Activated naive CD4-positive, alpha-beta T cell treated with anti-CD3 and anti-CD28 coated beads for 36 hours (primary cell): Measurements from ENCODE around the gene SPR. TPM values are rescaled to one million over a fixed set of nuclear protein-coding genes. Genes with fewer than 3 reads are reported as not detected.

Experiments used
- CTCF ChIA-PET: fragments of 350-600 bp; sonication (Branson Sonifier 250); formaldehyde crosslinking; loops from one replicate; lab custom pipeline; 2021; ENCODE audit warnings: antibody characterized with exemption; lab: Charles Lee
- DNase-seq: peaks from one replicate; pipeline ENCODE4 v3.0.0-alpha.2; 2020
- H3K27ac Mint-ChIP-seq: one replicate; pipeline ENCODE4 v1.8.0; 2021; ENCODE audit warnings: mild to moderate bottlenecking, mixed read lengths
- H3K27me3 Mint-ChIP-seq: one replicate; pipeline ENCODE4 v1.8.0; 2021; ENCODE audit warnings: low read depth, mixed read lengths
- H3K36me3 Mint-ChIP-seq: one replicate; pipeline ENCODE4 v1.8.0; 2021; ENCODE audit warnings: low read depth, mixed read lengths
- H3K4me1 Mint-ChIP-seq: one replicate; pipeline ENCODE4 v1.8.0; 2021; ENCODE audit warnings: low read depth, mixed read lengths
- H3K4me3 Mint-ChIP-seq: one replicate; pipeline ENCODE4 v1.8.0; 2021; ENCODE audit warnings: mild to moderate bottlenecking, moderate library complexity, mixed read lengths
- H3K9me3 Mint-ChIP-seq: one replicate; pipeline ENCODE4 v1.8.0; 2021; ENCODE audit warnings: mixed read lengths
- intact Hi-C: fragments of 100-400 bp; cut with micrococcal nuclease; formaldehyde crosslinking; loops from one replicate; pipeline ENCODE4 v1.15.1; 2023
- total RNA-seq, 2 experiments: library from RNA; stranded (reverse); gene quantifications; one replicate each; pipeline ENCODE4 v1.2.3, GENCODE V29; 2021

Gene SPR
- total RNA-seq, 2 experiments from 2014 or later: 8.4 to 8.7 TPM

- H3K27ac Mint-ChIP-seq: no peak overlapping the region
- H3K4me1 Mint-ChIP-seq: peaks cover 8% of the 10 kb centered on the region
- H3K27me3 Mint-ChIP-seq: peaks cover 48% of the 10 kb centered on the region
- CTCF ChIA-PET: interaction anchor here (1.0 to 4.9 kb wide), 8 partner anchors 24 to 322 kb away, joined by 3 to 72 read pairs (median 8); partner anchors contain the start of gene SMYD5
- DNase-seq: no peak
- H3K36me3 Mint-ChIP-seq: peaks cover 5% of the 10 kb centered on the region
- intact Hi-C loops: no loop called here
- no peaks in the 10 kb centered on the region for H3K9me3 Mint-ChIP-seq
- no peak overlapping the region for H3K4me3 Mint-ChIP-seq
Measured at GRCh38 chr2:72891091-72891818, 4.0 kb downstream of the SPR start.

- Mint-ChIP-seq H3K9me3 (no peaks in the 10 kb centered on the region), H3K27me3 (peaks cover 46% of the 10 kb centered on the region), H3K4me3 (no peak overlapping the region), H3K27ac (no peak overlapping the region), H3K36me3 (peaks cover 5% of the 10 kb centered on the region), H3K4me1 (peaks cover 8% of the 10 kb centered on the region)
- DNase-seq: peak; percentile 75
- CTCF ChIA-PET: interaction anchor here (0.7 to 4.9 kb wide), 25 partner anchors 11 to 320 kb away, joined by 3 to 72 read pairs (median 4); partner anchors contain the start of gene SMYD5
- intact Hi-C loops: loop anchor here (1.0 to 2.0 kb wide), 8 partner anchors 43 to 320 kb away; partner anchors contain the start of gene SFXN5
Measured at GRCh38 chr2:72892506-72893173, 5.4 kb downstream of the SPR start.

GRCh38 chr2:72893594-72894319 is 6.5 kb downstream of the SPR start:
- Mint-ChIP-seq H3K27ac (no peak overlapping the region), H3K4me1 (peaks cover 2% of the 10 kb centered on the region), H3K9me3 (no peaks in the 10 kb centered on the region), H3K4me3 (no peak overlapping the region), H3K36me3 (peaks cover 5% of the 10 kb centered on the region), H3K27me3 (peaks cover 45% of the 10 kb centered on the region)
- CTCF ChIA-PET: interaction anchor here (0.7 to 4.9 kb wide), 20 partner anchors 9 to 319 kb away, joined by 3 to 72 read pairs (median 4); partner anchors contain the start of gene SMYD5
- intact Hi-C loops: loop anchor here (1.0 to 2.0 kb wide), 9 partner anchors 42 to 319 kb away; partner anchors contain the start of gene SFXN5
- peak; percentile 75 for DNase-seq

GRCh38 chr2:72894514-72894913 is 7.3 kb downstream of the SPR start:
- H3K9me3 Mint-ChIP-seq: no peaks in the 10 kb centered on the region
- CTCF ChIA-PET: interaction anchor here (0.9 to 4.9 kb wide), 12 partner anchors 7 to 301 kb away, joined by 3 to 72 read pairs (median 6); partner anchors contain the start of genes EMX1 and SPR
- H3K4me1 Mint-ChIP-seq: peaks cover 2% of the 10 kb centered on the region
- H3K36me3 Mint-ChIP-seq: peaks cover 5% of the 10 kb centered on the region
- DNase-seq: no peak
- H3K27me3 Mint-ChIP-seq: peaks cover 41% of the 10 kb centered on the region
- H3K4me3 Mint-ChIP-seq: no peak overlapping the region
- no peak overlapping the region for H3K27ac Mint-ChIP-seq
- intact Hi-C loops: loop anchor here (1.0 kb wide), 1 partner anchor 266 kb away; no protein-coding TSS in a partner anchor

- peaks cover 5% of the 10 kb centered on the region for H3K36me3 Mint-ChIP-seq
- H3K27ac Mint-ChIP-seq: no peak overlapping the region
- H3K27me3 Mint-ChIP-seq: peaks cover 35% of the 10 kb centered on the region
- H3K4me1 Mint-ChIP-seq: peaks cover 2% of the 10 kb centered on the region
- no peak overlapping the region for H3K4me3 Mint-ChIP-seq
- no peaks in the 10 kb centered on the region for H3K9me3 Mint-ChIP-seq
- intact Hi-C loops: no loop called here
- no peak for DNase-seq
- CTCF ChIA-PET: interaction anchor here (0.9 to 4.9 kb wide), 10 partner anchors 8 to 300 kb away, joined by 3 to 72 read pairs (median 4); partner anchors contain the start of genes EMX1 and SPR
Measured at GRCh38 chr2:72895154-72895553, 7.9 kb downstream of the SPR start.

- Mint-ChIP-seq H3K36me3 (peaks cover 4% of the 10 kb centered on the region), H3K9me3 (no peaks in the 10 kb centered on the region), H3K27me3 (peaks cover 34% of the 10 kb centered on the region), H3K27ac (no peak overlapping the region), H3K4me1 (peaks cover 2% of the 10 kb centered on the region), H3K4me3 (no peak overlapping the region)
- no peak for DNase-seq
- CTCF ChIA-PET: interaction anchor here (1.0 to 4.9 kb wide), 8 partner anchors 9 to 282 kb away, joined by 3 to 72 read pairs (median 5); partner anchors contain the start of genes EMX1 and SPR
- intact Hi-C loops: no loop called here
Measured at GRCh38 chr2:72895759-72896281, 8.6 kb downstream of the SPR start.

GRCh38 chr2:72896446-72896845 is 9.2 kb downstream of the SPR start:
- no peak for DNase-seq
- peaks cover 34% of the 10 kb centered on the region for H3K27me3 Mint-ChIP-seq
- H3K4me1 Mint-ChIP-seq: peaks cover 2% of the 10 kb centered on the region
- no peaks in the 10 kb centered on the region for H3K9me3 Mint-ChIP-seq
- CTCF ChIA-PET: interaction anchor here (1.0 to 2.5 kb wide), 5 partner anchors 9 to 281 kb away, joined by 3 to 10 read pairs (median 4); partner anchors contain the start of genes EMX1 and SPR
- intact Hi-C loops: no loop called here
- H3K27ac Mint-ChIP-seq: no peak overlapping the region
- H3K36me3 Mint-ChIP-seq: peaks cover 3% of the 10 kb centered on the region
- H3K4me3 Mint-ChIP-seq: no peak overlapping the region

GRCh38 chr2:72897785-72898584 is 10.8 kb downstream of the SPR start:
- intact Hi-C loops: no loop called here
- Mint-ChIP-seq H3K4me1 (peaks cover 2% of the 10 kb centered on the region), H3K27me3 (peaks cover 32% of the 10 kb centered on the region), H3K36me3 (no peaks in the 10 kb centered on the region), H3K27ac (no peak overlapping the region), H3K9me3 (no peaks in the 10 kb centered on the region), H3K4me3 (no peak overlapping the region)
- no peak for DNase-seq
- CTCF ChIA-PET: interaction anchor here (0.6 to 1.8 kb wide), 3 partner anchors 72 to 231 kb away, joined by 3 to 5 read pairs (median 4); no protein-coding TSS in a partner anchor

- DNase-seq: no peak
- H3K27me3 Mint-ChIP-seq: peaks cover 34% of the 10 kb centered on the region
- H3K9me3 Mint-ChIP-seq: no peaks in the 10 kb centered on the region
- H3K4me3 Mint-ChIP-seq: no peak overlapping the region
- peaks cover 2% of the 10 kb centered on the region for H3K4me1 Mint-ChIP-seq
- intact Hi-C loops: no loop called here
- CTCF ChIA-PET: interaction anchor here (0.8 to 1.8 kb wide), 2 partner anchors 76 to 230 kb away, joined by 3 to 5 read pairs; no protein-coding TSS in a partner anchor
- no peaks in the 10 kb centered on the region for H3K36me3 Mint-ChIP-seq
- H3K27ac Mint-ChIP-seq: no peak overlapping the region
Measured at GRCh38 chr2:72898585-72898906, 11.3 kb downstream of the SPR start.

- Mint-ChIP-seq H3K9me3 (no peaks in the 10 kb centered on the region), H3K36me3 (no peaks in the 10 kb centered on the region), H3K4me3 (no peak overlapping the region), H3K4me1 (peaks cover 2% of the 10 kb centered on the region), H3K27me3 (peaks cover 26% of the 10 kb centered on the region), H3K27ac (no peak overlapping the region)
- CTCF ChIA-PET: interaction anchor here (1.5 kb wide), 1 partner anchor 13 kb away, joined by 5 read pairs; the partner anchor contains the start of gene SPR
- no peak for DNase-seq
- intact Hi-C loops: no loop called here
Measured at GRCh38 chr2:72900191-72900825, 13.1 kb downstream of the SPR start.
